EH (cell line): ENCODE results near the gene LONP1.
"Not testable (repeated sequence)": the region's sequence is repeated elsewhere in the genome, so short reads cannot be mapped to it uniquely, and the experiment has no call there.

Source experiments
- DNase-seq: peaks from one replicate; pipeline ENCODE4 v3.0.0-alpha.2; 2015; ENCODE audit warnings: low read depth

Gene LONP1

GRCh38 chr19:5692723-5693194 is 27.2 kb downstream of the LONP1 start:
- DNase-seq: no peak

DNA sequence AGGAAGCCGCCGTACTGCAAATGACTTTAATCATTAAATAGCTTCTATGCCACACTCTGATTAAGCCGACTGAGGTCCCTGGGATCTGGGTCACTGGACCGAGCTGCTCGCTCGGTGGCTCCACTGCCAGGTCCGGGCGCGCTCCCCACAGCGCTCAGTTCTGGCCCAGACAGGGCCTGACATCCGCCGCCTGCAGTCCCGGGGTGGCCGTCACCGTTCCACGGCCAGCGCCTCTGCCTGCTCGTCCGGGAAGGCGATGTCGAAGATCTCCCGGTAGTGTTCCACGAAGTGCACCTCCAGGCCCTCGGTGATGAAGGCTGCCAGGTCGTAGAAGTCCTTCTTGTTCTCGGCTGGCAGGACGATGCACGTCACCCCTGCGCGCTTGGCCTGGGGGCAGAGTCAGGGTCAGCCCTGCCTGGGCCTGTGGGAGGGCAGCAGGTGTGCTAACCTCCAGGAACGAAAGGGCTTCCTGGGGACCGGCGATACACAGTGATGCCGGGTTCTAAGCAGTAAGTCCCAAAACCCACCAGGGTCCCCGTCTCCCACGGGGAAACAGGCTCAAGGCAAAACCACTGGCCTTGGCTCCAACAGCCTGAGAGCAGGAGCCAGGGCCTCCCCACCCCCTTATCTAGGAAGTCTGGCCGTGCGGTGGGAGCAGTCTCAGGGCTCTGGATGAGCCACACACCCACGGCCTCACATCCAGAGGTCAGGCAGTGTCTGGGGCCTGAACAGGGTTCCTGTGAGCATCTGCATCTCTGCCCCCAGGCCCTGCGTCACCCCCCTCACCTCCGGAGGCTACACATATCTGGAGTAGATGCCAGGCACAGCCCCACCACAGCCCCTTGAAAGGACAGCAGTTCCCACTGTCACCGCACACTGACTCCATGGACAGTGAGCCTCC is 27.9 kb downstream of the LONP1 start:
- peak; percentile 27 for DNase-seq

- peak; percentile 62 for DNase-seq
These were observed 28.8 kb downstream of the LONP1 start for GRCh38 chr19:5690955-5691821.

GRCh38 chr19:5690125-5690954 is 29.6 kb downstream of the LONP1 start, which contains the start of gene RPL36:
RPL36 (plus strand) TSS chr19:5690295; CDS start chr19:5690508, 213 bp downstream.
- DNase-seq: peak; percentile 96

- not testable (repeated sequence) for DNase-seq
These were observed 31.6 kb downstream of the LONP1 start for GRCh38 chr19:5688262-5688881.

DNA sequence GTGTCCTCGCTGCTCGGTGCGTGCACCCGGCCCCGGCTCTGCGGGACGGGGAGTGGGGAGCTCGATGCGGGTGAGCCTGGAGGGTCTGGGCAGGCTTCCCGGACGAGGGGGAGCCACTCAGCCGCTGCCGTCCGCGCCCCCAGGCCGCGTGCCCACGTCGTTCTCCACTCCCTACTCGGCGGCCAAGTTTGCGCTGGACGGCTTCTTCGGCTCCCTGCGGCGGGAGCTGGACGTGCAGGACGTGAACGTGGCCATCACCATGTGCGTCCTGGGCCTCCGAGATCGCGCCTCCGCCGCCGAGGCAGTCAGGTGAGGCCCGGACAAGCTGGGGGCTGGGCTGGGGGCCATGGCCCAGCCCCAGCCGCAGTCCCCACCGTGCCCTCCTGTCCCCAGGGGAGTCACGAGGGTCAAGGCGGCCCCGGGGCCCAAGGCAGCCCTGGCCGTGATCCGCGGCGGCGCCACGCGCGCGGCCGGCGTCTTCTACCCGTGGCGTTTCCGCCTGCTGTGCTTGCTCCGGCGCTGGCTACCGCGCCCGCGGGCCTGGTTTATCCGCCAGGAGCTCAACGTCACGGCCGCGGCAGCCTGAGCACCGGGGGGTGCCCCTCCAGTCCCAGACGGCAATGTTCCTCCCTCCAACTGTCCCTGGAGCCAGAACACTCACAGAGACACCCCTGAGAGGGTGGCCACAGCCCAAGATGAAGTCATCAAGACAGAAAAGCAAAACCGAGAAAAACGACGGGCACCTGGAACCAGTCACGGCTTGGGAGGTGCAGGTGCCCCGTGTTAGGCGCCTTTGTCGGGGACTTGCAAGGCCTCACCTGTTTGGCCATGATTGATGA is 32.4 kb downstream of the LONP1 start:
- DNase-seq: no peak

- DNase-seq: peak; percentile 95
These were observed 33.1 kb downstream of the LONP1 start for GRCh38 chr19:5686647-5687359.

- DNase-seq: no peak
These were observed 33.7 kb downstream of the LONP1 start for GRCh38 chr19:5686326-5686646.

GRCh38 chr19:5684694-5685430 is 35.1 kb downstream of the LONP1 start:
- DNase-seq: no peak

GRCh38 chr19:5683177-5683886 is 36.6 kb downstream of the LONP1 start:
- DNase-seq: no peak

GRCh38 chr19:5682107-5682482 is 37.9 kb downstream of the LONP1 start:
- no peak for DNase-seq

GRCh38 chr19:5681391-5682106 is 38.4 kb downstream of the LONP1 start:
- DNase-seq: no peak

GRCh38 chr19:5680437-5681368 is 39.2 kb downstream of the LONP1 start, which contains the start of the genes HSD11B1L and MICOS13:
HSD11B1L (plus strand) TSS chr19:5681027; CDS start chr19:5684833, 3,806 bp downstream.
MICOS13 (minus strand) TSS chr19:5680516; CDS start chr19:5680486, 30 bp downstream.
- peak; percentile 99 for DNase-seq

DNA sequence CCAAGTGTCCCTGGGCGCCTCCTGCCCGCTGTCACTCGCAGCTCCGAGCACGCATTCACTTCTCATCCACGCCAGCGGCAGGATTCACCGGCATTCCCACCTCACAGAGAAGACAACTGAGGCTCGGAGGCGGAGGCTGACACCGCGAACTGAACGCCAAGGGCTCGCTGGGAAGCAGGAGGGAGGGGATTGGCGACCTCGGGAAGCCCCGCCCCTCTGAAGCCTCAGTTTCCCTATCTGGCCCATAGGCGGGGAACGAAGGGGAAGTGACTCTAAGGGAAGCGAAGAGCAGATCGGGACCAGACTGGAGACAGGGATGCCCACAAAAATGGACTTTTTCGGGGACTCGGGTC is 39.9 kb downstream of the LONP1 start:
- peak; percentile 45 for DNase-seq

DNA sequence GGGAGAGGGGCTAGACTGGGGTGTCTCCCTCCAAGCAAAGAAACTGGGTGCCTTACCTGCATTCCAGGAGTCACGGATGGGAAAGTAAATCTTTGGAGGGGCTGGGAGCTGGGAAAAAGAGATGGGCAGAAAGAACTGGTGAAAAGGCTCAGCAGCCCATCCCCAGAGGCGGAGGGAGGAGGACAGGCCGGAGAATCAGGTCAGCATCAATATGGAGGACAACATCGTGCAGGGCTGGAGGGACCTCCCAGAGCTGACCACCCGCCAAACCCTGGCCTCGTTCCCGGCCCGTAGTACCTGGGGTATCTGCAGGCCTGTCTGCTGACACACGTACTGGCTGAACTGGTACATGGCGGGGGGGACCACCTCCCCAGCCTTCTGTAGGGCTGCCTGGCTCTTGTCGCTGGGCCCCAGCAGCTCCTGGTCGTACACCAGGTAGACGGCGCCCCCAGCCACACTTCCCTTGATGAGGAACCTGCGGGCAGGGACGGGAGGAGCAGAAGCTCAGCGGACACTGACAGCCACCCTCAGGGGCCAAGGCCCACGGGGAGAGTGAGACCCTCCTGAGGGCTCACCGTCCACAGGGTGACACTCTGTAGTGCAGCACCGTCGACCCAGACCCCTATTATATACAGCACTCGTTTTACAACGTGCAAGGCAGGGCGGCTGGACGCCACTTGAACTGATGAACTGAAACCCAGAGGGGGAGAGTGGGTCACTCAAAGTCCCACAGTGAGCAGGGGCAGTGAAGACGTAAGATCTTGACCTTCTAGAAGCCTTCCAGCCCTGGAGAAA is 40.5 kb downstream of the LONP1 start:
- no peak for DNase-seq
